ENCODE data around the gene SMIM7.

Gene SMIM7

GRCh38 chr19:16605553-16605994, 54.4 kb downstream of the SMIM7 start:
- Histone ChIP-seq H3K4me1 (ENCODE audit: control insufficient read depth, insufficient read depth, low read length) (peaks cover 68% of the 10 kb centered on the region), H3K9me3 (ENCODE audit: control insufficient read depth, low read length) (no peaks in the 10 kb centered on the region), H3K4me3 (ENCODE audit: low read length) (no peak overlapping the region), H3K9ac (ENCODE audit: low read length) (no peak overlapping the region), H3K36me3 (ENCODE audit: control insufficient read depth, insufficient read depth, low read length, severe bottlenecking) (no peaks in the 10 kb centered on the region), H3K27me3 (replicated peaks; ENCODE audit: control insufficient read depth, insufficient read depth, low read length) (no peaks in the 10 kb centered on the region)
- DNase-seq (ENCODE audit: low read depth) = no peak

- Histone ChIP-seq H3K36me3 (ENCODE audit: control insufficient read depth, insufficient read depth, low read length, severe bottlenecking) (no peaks in the 10 kb centered on the region), H3K4me3 (ENCODE audit: low read length) (no peak overlapping the region), H3K4me1 (ENCODE audit: control insufficient read depth, insufficient read depth, low read length) (peaks cover 67% of the 10 kb centered on the region), H3K9ac (ENCODE audit: low read length) (no peak overlapping the region), H3K27me3 (replicated peaks; ENCODE audit: control insufficient read depth, insufficient read depth, low read length) (no peaks in the 10 kb centered on the region), H3K9me3 (ENCODE audit: control insufficient read depth, low read length) (no peaks in the 10 kb centered on the region)
- DNase-seq (ENCODE audit: low read depth) = no peak
Measured at GRCh38 chr19:16605115-16605514, 54.8 kb downstream of the SMIM7 start.

DNA sequence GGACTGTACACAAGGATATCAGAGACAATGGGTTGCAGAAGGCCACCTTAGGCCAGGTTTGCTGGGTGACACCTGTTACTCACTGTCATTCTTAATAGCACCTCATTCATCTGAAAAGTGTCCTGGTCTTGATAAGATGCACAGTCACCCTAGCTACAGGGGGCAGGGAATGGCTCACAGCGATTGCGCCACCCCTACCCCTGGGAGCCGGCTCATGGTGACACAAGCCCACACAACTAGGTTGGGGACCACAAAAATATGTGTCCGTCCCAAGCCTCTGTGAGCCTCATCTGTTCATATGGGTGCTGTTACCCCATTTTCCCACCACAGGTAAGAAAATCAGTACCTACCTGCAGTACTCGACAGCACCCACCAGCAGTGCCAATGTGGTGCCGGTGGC, 55.3 kb downstream of the SMIM7 start:
- Histone ChIP-seq H3K36me3 (ENCODE audit: control insufficient read depth, insufficient read depth, low read length, severe bottlenecking) (no peaks in the 10 kb centered on the region), H3K9ac (ENCODE audit: low read length) (no peak overlapping the region), H3K4me3 (ENCODE audit: low read length) (no peak overlapping the region), H3K9me3 (ENCODE audit: control insufficient read depth, low read length) (no peaks in the 10 kb centered on the region), H3K4me1 (ENCODE audit: control insufficient read depth, insufficient read depth, low read length) (peaks cover 63% of the 10 kb centered on the region), H3K27me3 (replicated peaks; ENCODE audit: control insufficient read depth, insufficient read depth, low read length) (no peaks in the 10 kb centered on the region)
- no peak for DNase-seq (ENCODE audit: low read depth)

- H3K27me3 ChIP-seq (replicated peaks; ENCODE audit: control insufficient read depth, insufficient read depth, low read length) = no peaks in the 10 kb centered on the region
- no peak overlapping the region for H3K4me3 ChIP-seq (ENCODE audit: low read length)
- H3K4me1 ChIP-seq (ENCODE audit: control insufficient read depth, insufficient read depth, low read length) = peaks cover 63% of the 10 kb centered on the region
- no peaks in the 10 kb centered on the region for H3K9me3 ChIP-seq (ENCODE audit: control insufficient read depth, low read length)
- no peaks in the 10 kb centered on the region for H3K36me3 ChIP-seq (ENCODE audit: control insufficient read depth, insufficient read depth, low read length, severe bottlenecking)
- H3K9ac ChIP-seq (ENCODE audit: low read length) = no peak overlapping the region
- no peak for DNase-seq (ENCODE audit: low read depth)
Measured at GRCh38 chr19:16603090-16603489, 56.9 kb downstream of the SMIM7 start.

- peaks cover 64% of the 10 kb centered on the region for H3K4me1 ChIP-seq (ENCODE audit: control insufficient read depth, insufficient read depth, low read length)
- no peak for DNase-seq (ENCODE audit: low read depth)
- no peak overlapping the region for H3K9ac ChIP-seq (ENCODE audit: low read length)
- H3K36me3 ChIP-seq (ENCODE audit: control insufficient read depth, insufficient read depth, low read length, severe bottlenecking) = no peaks in the 10 kb centered on the region
- no peak overlapping the region for H3K4me3 ChIP-seq (ENCODE audit: low read length)
- no peaks in the 10 kb centered on the region for H3K27me3 ChIP-seq (replicated peaks; ENCODE audit: control insufficient read depth, insufficient read depth, low read length)
- no peaks in the 10 kb centered on the region for H3K9me3 ChIP-seq (ENCODE audit: control insufficient read depth, low read length)
Measured at GRCh38 chr19:16601378-16602052, 58.4 kb downstream of the SMIM7 start.

DNA sequence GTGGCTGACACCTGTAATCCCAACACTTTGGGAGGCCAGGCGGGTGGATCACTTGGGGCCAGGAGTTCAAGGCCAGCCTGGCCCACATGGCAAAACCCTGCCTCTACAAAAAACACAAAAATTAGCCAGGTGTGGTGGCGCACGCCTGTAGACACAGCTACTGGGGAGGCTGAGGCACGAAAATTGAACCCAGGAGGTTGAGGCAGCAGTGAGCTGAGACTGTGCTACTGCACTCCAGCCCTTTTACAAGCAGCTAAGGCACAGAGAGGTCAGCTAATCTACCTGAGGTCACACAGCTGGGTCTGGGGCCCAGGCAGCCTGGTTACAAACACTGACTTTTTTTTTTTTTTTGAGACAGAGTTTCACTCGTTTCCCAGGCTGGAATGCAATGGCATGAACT, 59.1 kb downstream of the SMIM7 start:
- H3K9me3 ChIP-seq (ENCODE audit: control insufficient read depth, low read length) = no peaks in the 10 kb centered on the region
- no peak overlapping the region for H3K4me3 ChIP-seq (ENCODE audit: low read length)
- H3K27me3 ChIP-seq (replicated peaks; ENCODE audit: control insufficient read depth, insufficient read depth, low read length) = no peaks in the 10 kb centered on the region
- H3K9ac ChIP-seq (ENCODE audit: low read length) = no peak overlapping the region
- H3K36me3 ChIP-seq (ENCODE audit: control insufficient read depth, insufficient read depth, low read length, severe bottlenecking) = no peaks in the 10 kb centered on the region
- H3K4me1 ChIP-seq (ENCODE audit: control insufficient read depth, insufficient read depth, low read length) = peaks cover 61% of the 10 kb centered on the region
- no peak for DNase-seq (ENCODE audit: low read depth)

- Histone ChIP-seq H3K9me3 (ENCODE audit: control insufficient read depth, low read length) (no peaks in the 10 kb centered on the region), H3K36me3 (ENCODE audit: control insufficient read depth, insufficient read depth, low read length, severe bottlenecking) (no peaks in the 10 kb centered on the region), H3K4me3 (ENCODE audit: low read length) (no peak overlapping the region), H3K27me3 (replicated peaks; ENCODE audit: control insufficient read depth, insufficient read depth, low read length) (no peaks in the 10 kb centered on the region), H3K4me1 (ENCODE audit: control insufficient read depth, insufficient read depth, low read length) (peaks cover 51% of the 10 kb centered on the region), H3K9ac (ENCODE audit: low read length) (no peak overlapping the region)
- DNase-seq (ENCODE audit: low read depth) = no peak
Measured at GRCh38 chr19:16599655-16600346, 60.1 kb downstream of the SMIM7 start.

DNA sequence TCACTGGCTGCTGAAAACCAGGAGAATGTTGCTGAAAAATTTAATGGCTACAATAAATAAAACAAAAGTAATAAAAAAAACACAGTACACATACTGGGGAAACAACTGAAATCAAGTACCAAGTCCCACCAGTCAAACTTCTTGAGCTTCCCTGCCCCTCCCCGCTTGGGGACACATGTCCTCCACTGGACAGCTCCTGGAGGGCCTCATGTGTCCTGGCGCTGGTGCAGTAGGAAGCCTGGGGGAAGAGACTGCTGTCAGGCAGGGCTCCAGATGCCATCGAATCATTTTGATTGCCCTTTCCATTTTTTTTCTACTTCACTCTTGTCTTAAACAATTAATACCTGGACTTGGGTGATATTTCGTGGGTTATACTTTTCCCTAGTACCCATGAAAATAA, 61.1 kb downstream of the SMIM7 start:
- H3K4me1 ChIP-seq (ENCODE audit: control insufficient read depth, insufficient read depth, low read length) = peaks cover 42% of the 10 kb centered on the region
- no peaks in the 10 kb centered on the region for H3K9me3 ChIP-seq (ENCODE audit: control insufficient read depth, low read length)
- peak overlapping the region; percentile 23 for H3K9ac ChIP-seq (ENCODE audit: low read length)
- H3K36me3 ChIP-seq (ENCODE audit: control insufficient read depth, insufficient read depth, low read length, severe bottlenecking) = no peaks in the 10 kb centered on the region
- no peaks in the 10 kb centered on the region for H3K27me3 ChIP-seq (replicated peaks; ENCODE audit: control insufficient read depth, insufficient read depth, low read length)
- DNase-seq (ENCODE audit: low read depth) = no peak
- H3K4me3 ChIP-seq (ENCODE audit: low read length) = no peak overlapping the region

- Histone ChIP-seq H3K9me3 (ENCODE audit: control insufficient read depth, low read length) (no peaks in the 10 kb centered on the region), H3K36me3 (ENCODE audit: control insufficient read depth, insufficient read depth, low read length, severe bottlenecking) (no peaks in the 10 kb centered on the region), H3K4me1 (ENCODE audit: control insufficient read depth, insufficient read depth, low read length) (peaks cover 27% of the 10 kb centered on the region), H3K9ac (ENCODE audit: low read length) (no peak overlapping the region), H3K27me3 (replicated peaks; ENCODE audit: control insufficient read depth, insufficient read depth, low read length) (no peaks in the 10 kb centered on the region), H3K4me3 (ENCODE audit: low read length) (no peak overlapping the region)
- no peak for DNase-seq (ENCODE audit: low read depth)
Measured at GRCh38 chr19:16596399-16596798, 63.5 kb downstream of the SMIM7 start.
